HG02938 (cell line): Measurements from ENCODE around the gene IGF2BP3.
"Not testable (repeated sequence)": the region's sequence is repeated elsewhere in the genome, so short reads cannot be mapped to it uniquely, and the experiment has no call there.

Experiments used
- ATAC-seq: cut with Tn5 transposase; IDR thresholded peaks from one replicate; pipeline ENCODE4 v1.9.1; 2021; ENCODE audit warnings: mild to moderate bottlenecking, moderate library complexity; ENCODE audit not compliant: unreplicated experiment

Gene IGF2BP3

DNA sequence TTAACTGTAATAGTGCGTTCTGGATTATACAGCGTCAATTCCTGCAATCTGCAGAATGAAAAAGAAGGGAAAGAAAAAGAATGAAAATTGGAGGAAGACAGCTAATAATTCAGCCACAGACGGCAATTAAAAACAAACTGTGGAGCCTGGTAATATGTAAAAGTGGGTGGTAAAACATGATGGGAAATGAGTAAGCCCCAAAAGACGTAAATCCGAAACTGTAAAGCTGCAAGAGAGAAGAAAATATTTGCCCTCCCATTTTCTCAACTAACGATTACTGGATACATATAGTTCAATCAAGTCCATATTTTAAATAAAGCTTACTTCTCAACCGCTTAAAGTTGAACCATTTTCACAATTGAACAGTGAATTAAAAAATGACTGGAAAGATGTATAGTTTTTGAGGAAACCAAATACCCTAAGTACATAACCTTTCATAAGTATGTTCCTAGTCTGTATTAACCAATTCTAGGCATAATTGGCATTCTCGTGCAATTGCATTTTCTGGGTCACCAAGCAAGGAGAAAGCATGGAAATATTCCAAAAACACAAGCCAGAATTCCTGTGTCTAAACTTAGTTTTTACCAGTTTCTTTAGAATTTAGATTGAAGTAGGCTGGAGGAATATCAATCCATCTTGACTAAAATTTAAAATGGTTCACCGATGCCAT, 126.3 kb downstream of the IGF2BP3 start:
- no peak for ATAC-seq

DNA sequence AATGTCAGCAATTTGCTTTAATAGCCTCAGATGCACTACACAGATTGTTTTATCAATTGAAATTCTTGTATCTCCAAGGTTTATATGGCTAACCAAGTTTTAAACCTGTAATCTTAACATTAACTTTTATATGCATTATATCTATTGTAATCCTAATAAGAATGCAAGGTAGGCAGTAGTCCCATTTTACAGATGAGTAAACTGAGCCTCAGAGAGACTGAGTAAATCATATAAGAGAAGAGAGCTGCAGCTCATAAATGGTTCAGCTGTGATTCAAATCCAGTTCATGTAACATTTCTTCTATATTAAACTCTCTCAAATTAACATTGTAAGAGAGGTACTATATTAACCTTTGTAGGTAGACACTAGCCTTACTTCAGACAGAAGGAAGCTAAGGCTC, 127.2 kb downstream of the IGF2BP3 start:
- no peak for ATAC-seq

DNA sequence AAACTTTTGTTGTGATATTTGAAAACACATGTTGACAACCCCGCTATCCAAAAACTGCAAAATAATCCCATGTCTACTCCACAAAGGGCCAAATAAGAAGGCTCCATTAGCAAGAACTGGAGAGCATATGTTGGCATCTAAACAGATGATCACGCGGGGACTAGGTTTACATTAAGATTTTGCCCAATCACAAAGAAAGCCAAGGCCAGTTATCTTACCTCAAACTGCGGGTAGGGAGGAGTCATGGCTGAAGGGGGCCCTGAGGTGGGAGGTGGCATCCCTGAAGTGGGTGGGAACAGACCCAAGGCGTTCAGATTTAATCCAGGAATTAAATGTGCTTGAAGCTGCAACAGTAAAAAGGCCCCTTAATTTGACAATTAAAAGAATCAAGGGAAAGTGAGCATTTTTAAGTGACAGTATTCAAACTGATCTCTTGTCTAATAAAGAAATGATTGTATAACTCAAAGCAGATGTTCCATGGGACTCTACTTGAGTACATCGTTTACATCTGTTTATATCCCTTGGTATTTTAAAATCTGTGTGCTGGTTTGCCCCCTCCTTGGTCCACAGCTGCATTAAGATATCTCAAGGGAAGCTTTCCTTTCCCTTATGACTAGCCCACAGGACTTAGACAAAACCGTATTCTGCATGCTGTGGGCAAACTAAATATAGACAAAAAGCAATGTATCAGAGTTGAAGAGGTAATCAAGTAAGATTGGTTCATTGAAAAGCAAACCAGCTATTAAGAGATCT, 128.3 kb downstream of the IGF2BP3 start:
- ATAC-seq: no peak

DNA sequence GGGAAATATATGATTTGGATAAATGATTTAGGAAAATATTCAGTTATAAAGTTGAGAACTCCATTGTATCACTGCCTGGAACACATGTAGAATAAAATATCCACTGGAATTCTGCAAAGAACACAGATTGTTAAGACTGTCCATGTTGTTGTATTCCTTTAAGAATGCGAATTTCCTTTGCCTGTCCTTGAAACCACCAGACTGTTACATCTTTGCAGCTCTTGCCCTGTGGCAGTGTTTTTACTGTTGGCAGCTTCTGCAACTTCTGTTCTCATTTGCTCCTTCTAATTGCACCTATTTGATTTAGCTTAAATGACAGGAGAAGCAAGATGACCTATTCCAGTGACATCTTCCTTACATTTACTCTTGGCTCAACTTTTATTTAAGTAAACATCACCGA, 131.4 kb downstream of the IGF2BP3 start:
- no peak for ATAC-seq

DNA sequence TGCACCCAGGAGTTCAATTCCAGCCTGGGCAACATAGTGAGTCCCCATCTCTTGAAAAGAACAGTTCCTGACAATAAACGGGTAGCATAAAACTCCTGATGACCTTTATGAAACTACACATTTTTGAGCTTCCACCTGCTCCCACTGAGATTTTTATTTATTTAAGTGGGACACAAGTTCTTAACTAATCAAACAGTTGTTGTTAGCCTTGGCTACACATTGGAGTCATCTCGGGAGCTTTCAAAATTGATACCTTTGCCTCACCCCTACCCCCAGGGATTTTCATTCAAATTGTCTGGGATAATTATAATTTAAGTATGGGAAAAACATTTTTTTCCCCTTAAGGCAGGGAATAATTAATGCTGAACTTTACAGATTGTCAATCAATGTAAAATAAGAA, 131.9 kb downstream of the IGF2BP3 start:
- no peak for ATAC-seq

DNA sequence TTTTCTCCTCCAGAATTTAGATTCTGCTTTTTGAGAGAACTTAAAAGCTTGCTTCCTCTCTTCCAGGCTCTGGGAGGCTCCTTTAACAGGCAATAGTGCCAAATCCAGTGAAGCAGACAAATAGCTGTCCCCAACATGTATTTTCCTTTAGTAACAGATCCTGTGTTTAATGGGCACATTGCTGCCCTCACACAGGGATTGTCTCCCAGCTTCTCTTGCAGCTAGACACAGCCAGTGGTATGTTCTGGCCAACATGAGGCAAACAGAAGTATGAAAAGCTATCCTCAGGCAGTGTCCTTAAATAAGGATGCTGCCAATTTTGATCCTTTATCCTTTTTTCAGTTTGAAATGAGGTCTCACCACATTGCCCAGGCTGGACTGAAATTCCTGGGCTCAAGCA, 132.9 kb downstream of the IGF2BP3 start:
- no peak for ATAC-seq

DNA sequence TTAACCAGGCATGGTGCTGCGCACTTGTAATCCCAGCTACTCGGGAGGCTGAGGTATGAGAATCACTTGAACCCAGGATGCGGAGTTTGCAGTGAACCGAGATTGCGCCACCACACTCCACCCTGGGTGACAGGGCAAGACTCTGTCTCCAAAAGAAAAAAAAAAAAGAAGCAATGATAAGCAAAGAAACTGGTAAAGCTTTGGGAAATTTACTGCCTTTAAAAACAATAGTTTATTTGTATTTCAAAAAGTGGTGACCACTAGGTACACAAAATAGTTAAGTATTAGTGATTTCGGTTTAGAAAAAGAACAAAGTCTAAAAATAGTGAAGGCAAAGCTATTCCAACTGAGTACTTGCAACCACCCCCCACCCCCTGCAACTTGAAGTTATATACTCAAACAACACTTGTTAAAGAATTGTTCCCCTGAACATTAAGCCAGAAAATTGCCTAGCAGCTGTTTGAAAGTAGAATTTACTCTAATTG, 133.4 kb downstream of the IGF2BP3 start:
- no peak for ATAC-seq

DNA sequence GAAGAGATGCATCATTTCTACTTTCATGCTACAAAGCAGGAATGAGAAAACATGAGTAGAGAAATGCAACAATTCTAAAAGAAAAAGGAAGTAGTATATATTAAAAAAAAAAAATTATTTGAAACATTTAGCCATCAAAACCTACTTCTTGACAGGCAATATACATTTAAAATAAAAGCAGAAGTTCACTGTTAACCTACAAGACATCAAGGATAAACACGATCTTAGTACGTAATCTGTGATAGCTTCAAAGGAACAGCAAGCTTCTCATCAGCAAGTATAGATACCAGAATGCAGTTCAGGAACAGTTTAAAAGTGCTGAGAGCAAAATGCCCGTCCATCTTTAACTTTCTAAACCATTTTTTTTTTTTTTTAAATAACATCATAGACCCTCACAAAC, 134.2 kb downstream of the IGF2BP3 start:
- ATAC-seq: no peak

DNA sequence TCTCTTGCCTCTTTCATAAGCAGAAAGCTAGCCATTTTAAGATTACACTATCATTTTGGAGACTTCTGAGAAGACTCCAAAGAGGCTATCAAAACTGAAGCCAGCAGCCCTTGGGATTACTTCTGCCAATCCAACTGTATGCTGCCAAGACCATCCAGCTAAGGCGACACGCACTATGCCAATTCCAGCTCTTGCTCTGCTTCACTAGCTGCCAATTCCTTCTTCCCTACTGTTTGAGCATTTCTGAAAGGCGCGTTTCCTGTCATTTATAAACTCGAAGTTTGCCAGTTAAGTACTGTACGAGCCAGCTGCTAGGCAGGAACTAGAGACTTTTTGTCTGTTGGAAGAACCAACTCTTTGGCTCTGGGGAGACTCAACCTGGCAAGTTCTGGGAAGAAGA, 134.7 kb downstream of the IGF2BP3 start:
- ATAC-seq: no peak

DNA sequence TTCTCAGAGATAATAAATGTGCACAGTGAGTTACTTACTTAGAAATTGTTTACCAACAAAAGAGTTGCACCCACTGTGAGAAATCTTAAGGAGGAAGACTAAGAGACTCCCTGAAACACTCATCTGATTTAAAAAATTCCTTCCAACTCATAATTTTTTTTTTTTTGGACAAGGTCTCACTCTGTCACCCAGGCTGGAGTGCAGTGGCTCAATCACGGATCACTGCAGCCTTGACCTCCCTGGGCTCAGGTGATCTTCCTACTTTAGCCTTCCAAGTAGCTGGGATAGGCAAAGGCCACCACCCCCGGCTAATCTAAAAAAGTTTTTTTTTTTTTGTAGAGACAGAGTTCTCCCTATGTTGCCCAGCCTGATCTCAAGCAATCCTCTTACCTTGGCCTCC, 135.2 kb downstream of the IGF2BP3 start:
- no peak for ATAC-seq

DNA sequence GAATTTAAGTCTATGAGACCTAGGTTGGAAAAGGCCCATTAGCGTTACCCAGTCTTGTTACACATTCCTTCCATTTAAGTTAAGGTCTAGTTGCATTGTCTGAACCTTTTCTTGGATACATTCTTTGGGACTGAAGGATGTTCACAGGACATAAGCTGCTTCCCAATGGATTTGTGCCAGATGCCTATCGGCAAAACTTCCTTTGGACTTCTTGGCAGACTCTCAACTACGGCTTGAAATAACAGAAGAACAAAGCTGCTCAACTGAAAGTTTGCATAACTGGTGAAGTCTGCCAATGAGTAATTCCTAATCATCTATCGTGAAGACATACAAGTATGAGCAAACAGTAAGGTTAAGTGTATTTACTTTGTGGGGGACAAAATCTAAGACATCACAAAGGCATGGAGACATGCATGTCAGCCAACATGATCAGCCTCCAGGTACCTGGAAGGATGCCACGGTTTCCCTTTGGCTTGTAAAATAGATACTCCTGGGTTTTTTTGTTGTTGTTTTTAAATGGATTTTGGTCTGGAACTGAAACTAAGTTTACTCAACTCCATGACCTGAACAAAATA, 135.7 kb downstream of the IGF2BP3 start:
- no peak for ATAC-seq

DNA sequence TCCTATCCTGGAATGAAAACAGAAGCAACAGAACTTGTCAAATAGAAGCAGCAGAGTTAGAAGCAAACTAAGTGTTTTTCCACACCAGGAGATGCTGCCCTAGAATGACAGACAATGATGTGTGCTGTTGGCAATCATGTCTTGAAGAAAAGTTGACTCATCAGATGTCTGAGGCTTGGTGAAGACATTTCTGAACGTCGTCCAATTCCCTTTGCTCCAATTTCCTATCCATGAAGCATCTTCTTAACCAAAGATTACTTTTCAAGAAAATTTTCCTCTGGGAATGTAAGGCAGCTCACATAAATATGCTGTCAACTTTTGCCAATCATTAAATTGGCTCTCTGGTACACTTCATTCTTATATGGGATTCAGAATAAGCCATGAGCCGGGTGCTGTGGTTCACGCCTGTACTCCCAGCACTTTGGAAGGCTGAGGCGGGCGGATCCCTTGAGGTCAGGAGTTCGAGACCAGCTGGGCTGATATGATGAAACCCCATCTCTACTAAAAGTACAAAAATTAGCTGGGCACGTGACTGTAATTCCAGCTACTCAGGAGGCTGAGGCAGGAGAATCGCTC, 136.5 kb downstream of the IGF2BP3 start:
- no peak for ATAC-seq

DNA sequence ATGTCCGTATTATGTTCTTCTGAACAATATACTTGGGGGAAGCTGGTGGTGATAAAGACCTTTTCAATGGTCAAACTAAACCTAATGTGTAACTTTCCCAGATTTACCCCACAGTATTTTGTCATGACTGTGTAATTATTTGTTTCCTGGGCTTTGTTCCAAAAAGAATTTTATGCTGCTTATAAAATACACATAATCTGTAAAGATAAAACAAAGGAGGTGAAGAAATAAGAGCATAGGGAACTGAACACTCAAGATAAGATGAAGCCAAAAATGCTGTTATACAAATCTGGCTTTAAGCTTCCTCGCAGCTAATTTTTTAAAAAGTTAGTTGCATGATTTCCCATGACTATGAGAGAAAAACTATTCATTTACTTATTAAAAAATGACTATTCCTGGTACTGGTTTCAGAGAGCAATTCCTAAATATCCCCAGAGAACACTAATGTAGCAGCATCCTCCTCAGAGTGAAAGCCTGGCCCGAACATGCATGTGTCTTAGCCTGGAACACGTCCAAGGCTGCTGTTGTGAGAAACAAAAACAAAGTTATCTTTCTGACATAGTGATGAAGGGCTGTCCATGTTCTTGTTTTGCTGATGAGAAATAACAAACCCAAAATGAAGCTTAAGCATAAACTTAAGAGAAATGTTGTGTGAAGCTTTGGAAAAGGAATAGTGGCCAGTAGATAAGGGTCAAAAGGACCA, 137.2 kb downstream of the IGF2BP3 start:
- ATAC-seq: no peak

DNA sequence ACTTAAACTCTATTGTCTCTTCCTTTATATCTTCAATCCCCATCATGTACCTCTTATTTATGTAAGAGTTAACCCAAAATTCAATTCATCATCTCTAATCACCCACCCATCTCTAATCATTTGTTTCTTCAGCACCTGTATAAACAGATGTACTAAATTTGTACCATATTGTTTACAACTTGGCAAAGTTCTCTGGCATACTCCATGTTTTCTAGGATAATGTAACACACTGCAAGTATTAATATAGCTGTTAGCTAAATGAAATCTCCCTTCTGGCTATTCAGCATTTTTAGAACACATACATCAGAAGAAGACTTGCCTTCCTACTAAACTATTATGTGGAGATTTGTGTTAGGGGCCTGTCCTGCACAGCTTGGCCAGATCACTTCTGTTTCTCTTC, 138.1 kb downstream of the IGF2BP3 start:
- no peak for ATAC-seq

DNA sequence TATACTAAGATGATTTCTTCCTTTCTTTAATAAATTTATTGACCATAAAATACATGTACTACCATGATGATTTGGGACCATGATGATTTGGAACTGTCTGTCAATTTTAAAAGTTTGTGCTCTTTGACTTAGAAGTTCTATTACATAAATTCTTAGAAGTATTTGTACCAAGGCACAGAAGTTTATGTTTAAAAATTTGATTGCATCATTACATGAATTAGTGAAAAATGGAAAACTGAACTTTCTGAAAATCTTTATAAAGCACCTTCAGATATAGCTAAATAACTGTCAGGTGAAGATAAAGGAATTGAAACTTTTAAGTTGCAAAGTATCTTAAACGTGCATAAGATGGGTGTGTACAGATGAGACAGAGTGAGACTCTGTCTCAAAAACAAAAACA, 139.2 kb downstream of the IGF2BP3 start:
- ATAC-seq: no peak

DNA sequence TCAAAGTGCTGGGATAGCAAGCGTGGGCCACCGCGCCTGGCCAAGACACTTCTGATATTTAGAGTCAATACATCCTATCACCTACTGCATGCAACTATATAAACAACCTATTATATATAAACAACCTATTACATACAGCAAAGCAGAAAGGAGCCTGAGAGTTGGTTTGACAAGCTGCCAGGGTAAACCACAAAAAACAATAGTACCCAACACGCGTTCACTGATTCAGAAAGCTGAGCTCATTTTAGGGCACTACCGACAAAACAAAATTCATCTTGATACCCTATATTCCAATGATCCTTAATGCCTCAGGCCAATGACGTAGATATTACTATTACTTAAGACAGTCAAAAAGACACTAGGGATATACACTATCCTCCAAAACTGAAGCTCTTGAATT, 154.9 kb downstream of the IGF2BP3 start:
- no peak for ATAC-seq

DNA sequence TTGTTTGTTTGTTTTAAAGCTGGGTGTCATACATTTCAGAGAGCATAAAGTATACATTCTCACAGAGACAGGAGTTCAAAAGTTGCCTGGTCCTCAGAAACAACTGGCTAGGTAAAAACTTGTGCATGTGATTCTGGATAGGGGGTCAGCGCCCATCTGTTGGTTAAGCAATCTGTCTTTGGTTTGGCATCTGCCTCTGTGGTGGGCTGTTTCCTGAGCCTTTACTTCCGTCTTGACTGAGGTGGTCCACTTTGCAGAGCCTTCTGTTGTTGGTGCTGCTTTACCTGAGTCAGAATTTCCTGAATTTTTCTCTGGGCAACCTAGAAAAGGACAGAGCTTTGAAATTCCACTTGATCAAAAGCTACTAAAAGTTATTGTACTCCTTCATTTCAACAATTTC, 158.2 kb downstream of the IGF2BP3 start:
- not testable (repeated sequence) for ATAC-seq

DNA sequence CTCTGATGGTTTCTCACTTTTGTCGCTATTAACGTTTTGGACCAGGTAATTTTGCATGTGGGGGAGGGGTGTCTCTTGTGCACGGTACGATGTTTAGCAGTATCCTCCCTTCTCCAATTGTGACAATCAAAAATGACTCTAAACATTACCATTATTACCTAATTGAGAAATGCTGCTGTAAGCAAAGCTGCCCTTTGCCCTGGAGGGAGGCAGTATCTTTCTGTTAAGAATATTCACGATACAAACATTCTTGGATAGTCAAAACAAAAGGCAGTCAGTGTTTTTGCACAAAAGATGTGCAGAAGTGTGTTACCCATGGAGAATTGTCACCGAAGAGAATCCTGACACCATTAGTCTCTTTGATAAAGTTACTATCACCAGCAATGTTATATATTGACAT, 161.5 kb downstream of the IGF2BP3 start:
- ATAC-seq: no peak

DNA sequence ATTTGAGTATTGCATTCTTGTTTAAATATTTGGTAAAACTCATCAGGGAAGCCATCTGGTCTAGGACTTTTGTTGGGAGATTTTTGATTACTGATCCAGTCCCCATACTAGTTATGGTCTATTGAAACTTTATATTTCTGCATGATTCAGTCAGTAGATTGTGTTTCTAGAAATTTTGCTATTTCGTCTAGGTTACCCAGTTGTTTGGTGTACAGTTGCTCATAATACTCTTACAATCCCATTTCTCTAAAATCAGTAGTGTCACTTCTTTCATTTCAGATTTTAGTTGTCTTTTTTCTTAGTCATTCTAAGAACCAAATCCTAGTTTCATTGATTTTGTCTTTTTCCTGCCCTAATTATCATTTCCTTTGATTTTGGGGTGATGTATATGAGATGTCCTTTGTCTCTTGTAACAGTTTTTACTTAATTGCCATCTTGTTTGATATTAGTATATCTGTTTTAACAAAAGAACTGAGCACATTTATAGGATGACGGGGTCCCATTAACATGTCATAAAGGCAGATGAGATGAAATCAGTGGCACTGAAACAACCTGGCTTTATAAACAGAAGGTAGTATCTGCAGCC, 163.3 kb downstream of the IGF2BP3 start:
- no peak for ATAC-seq

DNA sequence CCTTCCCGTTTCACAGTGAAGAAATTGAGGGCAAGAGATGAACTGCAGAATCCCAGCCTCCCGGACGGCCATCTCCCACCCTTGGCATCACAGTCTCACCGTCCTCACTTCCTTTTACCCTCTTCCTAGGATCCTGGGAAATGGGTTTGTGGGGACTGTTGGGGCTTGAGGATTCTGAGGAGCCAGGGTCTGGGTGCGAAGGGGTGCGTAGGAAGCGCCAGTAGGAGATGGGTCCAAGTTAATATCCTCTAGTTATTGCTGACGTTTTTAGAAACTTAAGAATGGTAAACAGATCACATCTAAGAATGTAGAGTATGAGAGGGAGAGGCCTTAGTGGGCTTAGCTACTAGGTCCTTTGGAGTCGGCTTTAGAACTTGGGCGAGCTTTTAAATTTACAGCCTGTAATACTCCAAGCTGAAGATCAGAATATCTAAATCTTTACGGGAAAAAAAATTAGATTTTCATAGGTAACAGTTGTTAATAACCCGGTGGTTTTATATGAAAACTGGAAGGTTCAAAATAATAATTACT, 170.5 kb downstream of the IGF2BP3 start:
- ATAC-seq: peak; percentile 10
